ENCODE results near the gene TMEM91. TPM values are rescaled to one million over a fixed set of nuclear protein-coding genes. Genes with fewer than 3 reads are reported as not detected.

The TMEM91 gene
- total and polyA plus RNA-seq, 2 of the 13 experiments (the other 11 are each of a cell fraction or from before 2014, with no cell fraction given): 6.3 to 10.3 TPM

DNA sequence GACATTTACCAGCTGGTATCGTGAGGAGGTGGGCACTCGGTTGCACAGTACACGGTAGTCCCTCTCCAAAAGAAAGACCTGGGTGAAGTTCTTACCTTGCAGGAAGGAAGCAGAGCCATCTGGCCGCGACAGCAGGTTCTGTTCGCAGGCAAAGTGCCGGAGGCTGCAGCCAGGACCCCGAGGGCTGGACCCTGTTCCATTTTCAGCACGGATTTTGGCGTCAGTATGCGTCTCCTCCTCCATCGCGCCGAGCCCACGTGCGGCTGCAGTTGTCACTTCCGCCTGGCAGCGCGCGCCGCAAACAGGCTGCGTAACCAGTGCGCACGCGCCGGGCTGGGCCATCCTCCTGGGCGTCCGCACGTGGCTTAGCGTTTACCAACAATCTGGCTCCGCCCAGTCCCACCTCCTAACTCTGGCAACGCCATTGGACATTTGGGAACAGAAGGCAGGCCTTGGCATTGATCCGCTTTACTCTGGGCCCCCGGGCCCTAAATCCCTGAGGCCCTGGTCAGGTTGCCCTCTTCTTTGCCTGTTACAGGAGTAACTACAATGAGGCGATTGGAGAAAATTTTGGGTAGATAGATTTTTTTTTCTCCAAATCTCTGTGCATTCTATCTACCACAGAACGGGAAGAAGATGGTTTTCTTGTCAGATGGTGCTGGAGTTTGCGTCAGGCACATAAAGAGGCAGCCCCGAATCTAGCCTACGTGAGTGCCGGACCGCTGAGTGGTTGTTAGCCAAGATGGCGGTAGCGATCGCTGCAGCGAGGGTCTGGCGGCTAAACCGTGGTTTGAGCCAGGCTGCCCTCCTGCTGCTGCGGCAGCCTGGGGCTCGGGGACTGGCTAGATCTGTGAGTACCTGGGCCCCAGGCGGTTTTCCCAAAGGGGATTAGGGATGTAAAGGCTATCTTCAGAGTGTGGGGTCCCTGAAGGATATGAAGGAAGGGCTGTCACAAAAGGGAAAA lies 21.0 kb downstream of the TMEM91 start, which contains the start of the genes BCKDHA and EXOSC5 (continued):
- TF ChIP-seq ZC3H4 (CRISPR knock-in tag; IDR thresholded peaks at IDR 0.05; ENCODE audit: borderline replicate concordance): no peak
- peak; percentile 52; the same call in 1 of the 2 replicates for TF ChIP-seq RXRA (CRISPR knock-in tag; IDR thresholded peaks at IDR 0.05)
- no peak for TF ChIP-seq ZNF550 (CRISPR knock-in tag; IDR thresholded peaks at IDR 0.05; ENCODE audit: borderline replicate concordance)
- peak; percentile 94 for TF ChIP-seq YY1 (IDR thresholded peaks at IDR 0.05; ENCODE audit: insufficient read depth, insufficient replicate concordance, low read depth, low read length)
- TF ChIP-seq, protein P1, sequence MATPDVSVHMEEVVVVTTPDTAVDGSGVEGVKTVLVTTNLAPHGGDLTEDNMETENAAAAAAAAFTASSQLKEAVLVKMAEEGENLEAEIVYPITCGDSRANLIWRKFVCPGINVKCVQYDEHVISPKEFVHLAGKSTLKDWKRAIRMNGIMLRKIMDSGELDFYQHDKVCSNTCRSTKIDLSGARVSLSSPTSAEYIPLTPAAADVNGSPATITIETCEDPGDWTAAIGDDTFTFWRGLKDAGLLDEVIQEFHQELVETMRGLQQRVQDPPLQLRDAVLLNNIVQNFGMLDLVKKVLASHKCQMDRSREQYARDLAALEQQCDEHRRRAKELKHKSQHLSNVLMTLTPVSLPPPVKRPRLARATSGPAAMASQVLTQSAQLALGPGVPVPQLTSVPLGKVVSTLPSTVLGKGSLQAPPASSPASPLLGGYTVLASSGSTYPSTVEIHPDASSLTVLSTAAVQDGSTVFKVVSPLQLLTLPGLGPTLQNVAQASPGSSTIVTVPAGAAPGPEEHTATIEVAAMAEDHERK (CRISPR knock-in tag; IDR thresholded peaks at IDR 0.05; ENCODE audit: low read depth): peak; percentile 49
- peak; percentile 87 for TF ChIP-seq DBP (CRISPR knock-in tag; IDR thresholded peaks at IDR 0.05; ENCODE audit: not compliant biosample characterization)
- peak; percentile 29; the same call in 1 of the 2 replicates for TF ChIP-seq ZSCAN25 (CRISPR knock-in tag; IDR thresholded peaks at IDR 0.05)
- no peak for TF ChIP-seq MLXIP (CRISPR knock-in tag; IDR thresholded peaks at IDR 0.05; ENCODE audit: borderline replicate concordance)
- TF ChIP-seq ZNF878 (CRISPR knock-in tag; IDR thresholded peaks at IDR 0.05): no peak
- TF ChIP-seq ZFP41 (CRISPR knock-in tag; IDR thresholded peaks at IDR 0.05; ENCODE audit: borderline replicate concordance): peak; percentile 88; the same call in 1 of the 2 replicates
- TF ChIP-seq, protein P2, sequence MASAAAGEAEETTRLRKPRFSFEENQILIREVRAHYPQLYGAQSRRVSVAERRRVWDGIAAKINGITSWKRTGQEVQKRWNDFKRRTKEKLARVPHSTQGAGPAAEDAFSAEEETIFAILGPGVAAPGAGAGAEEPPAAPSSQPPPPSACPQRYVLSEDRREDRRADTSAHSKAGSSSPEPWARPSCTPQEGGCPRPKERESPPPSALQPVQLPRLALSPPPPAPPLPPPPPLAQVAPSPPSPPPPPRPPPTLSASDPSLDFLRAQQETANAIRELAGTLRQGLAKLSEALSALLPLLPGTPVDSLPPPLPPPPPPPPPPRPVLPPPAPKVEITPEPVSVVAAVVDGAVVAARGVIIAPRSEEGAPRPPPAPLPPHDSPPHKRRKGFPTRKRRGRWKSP (CRISPR knock-in tag; IDR thresholded peaks at IDR 0.05): peak; percentile 77
- no peak for TF ChIP-seq TCF7L2 (IDR thresholded peaks at IDR 0.05; ENCODE audit: low read depth, low read length)
- TF ChIP-seq MAX (IDR thresholded peaks at IDR 0.05): peak; percentile 100
- 0 out of 2 replicates have a peak, but pooled peaks have one; percentile 26 for TF ChIP-seq TBX3 (IDR thresholded peaks at IDR 0.05; ENCODE audit: borderline replicate concordance)
- peak; percentile 34; the same call in 1 of the 2 replicates for TF ChIP-seq KAT7 (CRISPR knock-in tag; IDR thresholded peaks at IDR 0.05; ENCODE audit: borderline replicate concordance)
- TF ChIP-seq, protein P3, sequence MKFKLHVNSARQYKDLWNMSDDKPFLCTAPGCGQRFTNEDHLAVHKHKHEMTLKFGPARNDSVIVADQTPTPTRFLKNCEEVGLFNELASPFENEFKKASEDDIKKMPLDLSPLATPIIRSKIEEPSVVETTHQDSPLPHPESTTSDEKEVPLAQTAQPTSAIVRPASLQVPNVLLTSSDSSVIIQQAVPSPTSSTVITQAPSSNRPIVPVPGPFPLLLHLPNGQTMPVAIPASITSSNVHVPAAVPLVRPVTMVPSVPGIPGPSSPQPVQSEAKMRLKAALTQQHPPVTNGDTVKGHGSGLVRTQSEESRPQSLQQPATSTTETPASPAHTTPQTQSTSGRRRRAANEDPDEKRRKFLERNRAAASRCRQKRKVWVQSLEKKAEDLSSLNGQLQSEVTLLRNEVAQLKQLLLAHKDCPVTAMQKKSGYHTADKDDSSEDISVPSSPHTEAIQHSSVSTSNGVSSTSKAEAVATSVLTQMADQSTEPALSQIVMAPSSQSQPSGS (CRISPR knock-in tag; IDR thresholded peaks at IDR 0.05): 0 out of 2 replicates have a peak, but pooled peaks have one; percentile 39

Measured in HepG2 (cell line).